ENCODE data around the gene TMEM165.

DNA sequence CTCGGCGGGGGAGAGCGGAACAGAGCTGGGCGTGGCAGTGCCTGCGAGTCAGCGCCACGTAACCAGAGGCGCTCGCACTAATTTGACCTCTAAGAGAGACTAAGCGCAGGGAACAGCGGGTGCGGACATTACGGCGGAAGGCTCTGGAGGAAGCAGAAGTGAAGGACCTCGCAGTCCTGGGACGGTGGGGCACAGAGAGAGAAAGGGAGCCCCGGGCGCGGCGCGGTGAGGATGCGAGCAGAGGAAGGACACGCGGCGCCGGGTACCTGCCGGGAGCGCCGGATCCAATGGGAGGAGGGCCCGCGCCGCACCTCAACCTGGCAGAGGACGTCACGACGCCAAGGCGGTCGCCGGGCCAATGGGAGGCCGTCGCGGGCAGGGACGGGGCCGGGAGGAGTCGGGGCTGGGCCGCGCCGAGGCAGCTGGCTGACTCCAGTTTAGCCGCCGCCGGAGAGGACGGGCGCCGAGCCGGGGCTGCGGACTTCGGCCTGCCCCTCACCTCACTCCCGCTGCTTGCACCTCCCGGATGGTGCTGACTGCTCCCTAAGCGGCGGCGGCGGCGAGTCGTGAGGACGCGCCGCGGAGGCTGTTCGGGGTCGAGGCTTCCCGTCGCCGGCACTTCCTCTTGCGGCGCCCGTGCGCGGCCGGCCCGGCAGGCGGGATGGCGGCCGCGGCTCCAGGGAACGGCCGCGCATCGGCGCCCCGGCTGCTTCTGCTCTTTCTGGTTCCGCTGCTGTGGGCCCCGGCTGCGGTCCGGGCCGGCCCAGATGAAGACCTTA is at the start of gene TMEM165:
- TF ChIP-seq, protein P1, sequence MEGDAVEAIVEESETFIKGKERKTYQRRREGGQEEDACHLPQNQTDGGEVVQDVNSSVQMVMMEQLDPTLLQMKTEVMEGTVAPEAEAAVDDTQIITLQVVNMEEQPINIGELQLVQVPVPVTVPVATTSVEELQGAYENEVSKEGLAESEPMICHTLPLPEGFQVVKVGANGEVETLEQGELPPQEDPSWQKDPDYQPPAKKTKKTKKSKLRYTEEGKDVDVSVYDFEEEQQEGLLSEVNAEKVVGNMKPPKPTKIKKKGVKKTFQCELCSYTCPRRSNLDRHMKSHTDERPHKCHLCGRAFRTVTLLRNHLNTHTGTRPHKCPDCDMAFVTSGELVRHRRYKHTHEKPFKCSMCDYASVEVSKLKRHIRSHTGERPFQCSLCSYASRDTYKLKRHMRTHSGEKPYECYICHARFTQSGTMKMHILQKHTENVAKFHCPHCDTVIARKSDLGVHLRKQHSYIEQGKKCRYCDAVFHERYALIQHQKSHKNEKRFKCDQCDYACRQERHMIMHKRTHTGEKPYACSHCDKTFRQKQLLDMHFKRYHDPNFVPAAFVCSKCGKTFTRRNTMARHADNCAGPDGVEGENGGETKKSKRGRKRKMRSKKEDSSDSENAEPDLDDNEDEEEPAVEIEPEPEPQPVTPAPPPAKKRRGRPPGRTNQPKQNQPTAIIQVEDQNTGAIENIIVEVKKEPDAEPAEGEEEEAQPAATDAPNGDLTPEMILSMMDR (IDR thresholded peaks at IDR 0.05; ENCODE audit: extremely low read depth in 1 of 2, insufficient read depth in 1 of 2, low read depth in 1 of 2, low read length in 2 of 2): no peak
- peak; percentile 97 for TF ChIP-seq POLR2A (IDR thresholded peaks at IDR 0.05; ENCODE audit: low read depth, low read length)
- no peak for TF ChIP-seq EZH2 (IDR thresholded peaks at IDR 0.05; ENCODE audit: borderline replicate concordance, low read depth, low read length, severe bottlenecking)
- no peak for TF ChIP-seq FOS (IDR thresholded peaks at IDR 0.05; ENCODE audit: borderline replicate concordance, insufficient read depth, low read length)
- no peak for TF ChIP-seq GATA2 (IDR thresholded peaks at IDR 0.05; ENCODE audit: insufficient read depth, insufficient read length, low read depth, low read length)
- TF ChIP-seq JUN (IDR thresholded peaks at IDR 0.05; ENCODE audit: borderline replicate concordance, insufficient read depth, insufficient read length, low read depth): no peak
- TF ChIP-seq, protein P2, sequence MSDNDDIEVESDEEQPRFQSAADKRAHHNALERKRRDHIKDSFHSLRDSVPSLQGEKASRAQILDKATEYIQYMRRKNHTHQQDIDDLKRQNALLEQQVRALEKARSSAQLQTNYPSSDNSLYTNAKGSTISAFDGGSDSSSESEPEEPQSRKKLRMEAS (IDR thresholded peaks at IDR 0.05; ENCODE audit: insufficient read depth, insufficient read length): no peak
- TF ChIP-seq POLR2AphosphoS5 (IDR thresholded peaks at IDR 0.05; ENCODE audit: insufficient read depth, low read depth, low read length): peak; percentile 97
- TF ChIP-seq MYC (IDR thresholded peaks at IDR 0.05; ENCODE audit: low read depth, low read length): no peak

Measured in endothelial cell of umbilical vein (primary cell).